Activated gamma-delta T cell treated with Interleukin-2 at 50 U/mL for 16 hours (primary cell): ENCODE measurements around the gene COL4A2.
"Not testable (repeated sequence)": the region's sequence is repeated elsewhere in the genome, so short reads cannot be mapped to it uniquely, and the experiment has no call there.

Source experiments
- DNase-seq: peaks from one replicate; pipeline ENCODE4 v3.0.0-alpha.2; 2020

Gene COL4A2

DNA sequence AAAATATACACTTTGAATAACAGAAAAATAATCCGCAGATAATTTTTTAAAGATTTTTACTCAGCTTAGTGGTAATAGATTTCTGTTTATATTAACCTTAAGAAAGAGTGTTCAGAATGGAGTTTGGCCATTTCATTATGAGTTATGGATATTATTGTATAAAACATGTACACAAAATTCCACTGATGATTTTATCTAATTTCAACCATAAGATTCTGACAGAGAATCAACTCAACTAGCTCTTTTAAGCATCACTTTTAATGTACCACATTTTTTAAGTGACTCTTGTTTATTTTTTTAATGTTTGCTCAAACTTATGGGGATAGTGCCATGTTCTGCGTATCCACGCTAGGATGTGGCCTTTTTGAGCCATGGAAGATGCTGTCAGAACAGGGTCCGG is 75.7 kb downstream of the COL4A2 start:
- DNase-seq, result no peak

DNA sequence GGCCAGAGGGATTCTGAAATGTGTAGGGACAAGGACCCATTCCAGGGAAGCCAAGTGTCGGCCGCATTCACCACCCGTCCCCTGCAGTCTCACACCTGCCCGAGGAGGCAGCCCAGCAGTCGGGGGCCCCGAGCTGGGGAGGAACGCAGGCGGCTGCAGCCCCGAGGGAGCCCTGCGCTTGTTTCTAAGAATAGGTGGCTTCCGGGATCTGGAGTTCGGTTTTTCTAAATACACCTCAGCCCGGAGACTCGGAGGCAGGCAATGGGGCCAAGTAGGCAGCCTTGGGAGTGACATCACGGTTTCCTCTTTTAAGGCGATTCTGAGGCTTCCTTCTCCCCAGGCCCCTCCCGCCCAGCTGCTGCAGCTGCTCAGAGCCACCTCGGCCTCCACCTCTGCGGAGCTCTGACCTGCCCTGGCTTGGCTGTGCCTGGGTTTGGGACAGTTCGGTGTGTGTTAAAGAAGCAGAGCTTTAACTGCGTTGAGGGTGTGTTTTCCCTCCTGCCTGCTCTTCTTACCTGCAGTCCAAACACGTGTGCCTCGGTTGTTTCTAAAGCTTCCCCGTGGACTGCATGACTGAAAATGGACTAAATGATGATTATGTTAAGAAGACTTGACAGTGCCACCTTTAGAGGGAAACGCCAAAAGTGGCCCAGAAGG is 80.5 kb downstream of the COL4A2 start:
- no peak for DNase-seq

DNA sequence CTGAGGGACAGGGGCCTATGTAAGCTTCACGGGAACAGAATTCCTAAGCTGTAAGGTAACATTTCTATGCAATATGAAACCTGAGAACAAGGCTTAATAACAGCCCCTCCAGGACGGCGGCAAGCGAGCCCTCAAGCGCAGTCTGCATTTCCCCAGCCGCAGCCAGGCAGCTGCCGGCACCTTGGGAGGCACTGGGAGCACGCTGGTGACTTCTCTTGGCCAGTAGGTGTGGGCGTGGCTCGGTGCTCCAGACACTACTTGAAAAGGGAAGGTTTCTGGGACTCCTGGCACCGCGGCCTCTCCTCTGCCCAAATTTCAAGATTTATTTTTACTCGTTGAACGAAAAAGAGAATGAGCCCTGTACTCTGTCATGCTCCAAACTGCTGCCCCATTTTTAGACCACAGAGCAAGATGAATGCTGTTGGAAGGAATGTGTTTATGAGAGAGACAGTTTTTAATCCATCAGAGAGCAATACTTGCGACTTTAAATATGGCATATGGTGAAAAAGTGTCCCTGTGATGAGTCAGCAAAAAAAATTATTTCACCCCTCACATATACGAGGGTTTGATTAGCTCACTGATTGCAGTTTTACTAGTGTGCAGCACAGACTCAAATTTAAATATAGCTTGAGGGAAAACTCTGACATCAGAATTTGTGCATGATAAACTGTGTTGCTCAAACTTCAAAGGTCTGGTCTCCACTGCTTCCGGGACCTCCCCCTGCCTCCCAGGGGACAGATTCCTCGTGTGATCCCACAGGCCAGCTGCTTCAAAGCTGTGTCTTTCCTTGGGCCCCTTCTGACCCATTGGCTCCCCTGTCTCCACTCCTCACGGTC is 81.2 kb downstream of the COL4A2 start:
- no peak for DNase-seq

DNA sequence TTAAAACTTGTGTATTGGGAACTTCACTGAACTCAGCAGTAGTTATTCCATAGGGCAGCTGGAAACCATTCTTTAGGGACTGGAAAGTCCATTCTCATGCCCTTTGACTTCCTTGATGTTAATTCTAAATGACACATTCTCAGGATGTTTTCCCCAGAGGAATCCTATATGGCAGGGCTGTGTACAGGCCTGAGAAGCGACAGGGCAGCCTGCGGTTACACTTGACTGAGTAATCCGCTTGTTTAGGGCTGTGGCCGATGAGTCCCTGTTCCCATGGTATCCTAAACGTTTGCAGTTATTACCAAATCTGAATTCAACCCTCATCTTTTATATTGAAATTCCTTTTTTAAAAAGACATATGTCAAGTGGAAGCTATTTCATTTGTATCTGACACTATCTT is 83.5 kb downstream of the COL4A2 start:
- no peak for DNase-seq

DNA sequence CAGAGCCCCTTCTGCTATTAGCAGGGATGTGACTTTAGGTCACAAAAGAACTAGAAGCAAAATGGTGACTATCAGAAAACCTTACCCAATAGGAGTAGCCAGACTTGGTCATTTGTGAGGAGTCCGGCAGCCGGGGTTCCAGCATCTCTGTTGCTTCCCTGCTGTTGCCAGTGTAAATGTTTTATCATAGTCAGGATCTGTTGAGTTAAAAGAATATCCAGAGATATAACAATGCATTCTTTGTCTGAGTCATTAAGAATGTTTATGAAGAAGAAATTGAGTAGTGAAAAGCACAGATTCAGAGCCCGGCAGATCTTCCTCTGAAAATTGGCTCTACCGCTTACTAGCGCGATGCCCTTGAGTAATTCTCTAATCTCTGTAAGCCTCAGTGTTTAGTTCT is 84.2 kb downstream of the COL4A2 start:
- no peak for DNase-seq

DNA sequence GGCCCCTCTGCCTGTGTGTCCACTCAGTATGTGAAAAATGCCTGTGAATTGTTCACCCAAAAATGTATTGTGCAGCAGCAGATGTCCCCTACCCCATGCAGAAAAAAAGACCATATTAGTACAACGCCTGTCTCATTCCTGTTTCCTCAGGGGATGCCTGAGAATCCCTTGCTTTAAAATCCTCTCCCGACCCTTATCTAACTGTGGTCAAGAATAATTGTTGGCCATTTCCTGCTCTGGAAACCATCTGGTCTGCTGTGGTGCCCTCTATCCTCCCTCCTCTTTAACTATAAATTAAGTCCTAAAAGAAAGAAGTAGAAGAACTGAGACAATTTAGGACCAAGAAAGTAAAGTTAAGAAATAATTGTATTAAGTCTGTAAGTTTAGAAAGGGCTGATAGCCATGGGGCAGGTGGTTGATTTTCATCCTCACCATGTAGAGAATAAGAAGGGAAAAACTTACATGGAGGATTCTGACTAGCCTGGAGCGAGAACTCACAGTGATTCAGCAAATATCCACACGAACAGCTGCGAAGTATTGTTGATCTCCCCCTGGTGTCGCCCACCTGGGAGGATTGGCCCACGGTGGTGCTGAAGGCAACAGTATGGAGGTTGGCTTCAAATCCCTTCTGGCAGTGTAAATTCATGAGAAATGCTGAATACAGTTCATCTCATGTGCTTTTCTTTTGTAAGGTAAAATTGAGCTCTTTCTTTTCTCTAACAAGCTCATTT is 85.6 kb downstream of the COL4A2 start:
- no peak for DNase-seq

DNA sequence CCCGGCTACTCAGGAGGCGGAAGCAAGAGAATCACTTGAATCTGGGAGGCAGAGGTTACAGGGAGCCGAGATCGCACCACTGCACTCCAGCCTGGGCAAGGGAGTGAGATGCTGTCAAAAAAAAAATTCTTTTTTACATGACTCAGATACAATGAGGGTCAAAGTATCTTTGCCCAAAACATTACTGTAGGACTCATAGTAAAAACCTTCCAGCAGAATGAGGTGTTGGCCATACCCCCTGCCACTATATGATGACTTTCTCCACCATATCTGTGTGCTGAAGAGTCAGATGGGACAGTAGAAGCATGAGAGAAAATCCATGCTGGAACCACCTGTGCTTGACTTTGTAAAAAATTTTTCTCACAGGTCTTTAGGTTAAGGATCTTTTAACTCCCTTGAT is 86.7 kb downstream of the COL4A2 start:
- DNase-seq, result no peak

DNA sequence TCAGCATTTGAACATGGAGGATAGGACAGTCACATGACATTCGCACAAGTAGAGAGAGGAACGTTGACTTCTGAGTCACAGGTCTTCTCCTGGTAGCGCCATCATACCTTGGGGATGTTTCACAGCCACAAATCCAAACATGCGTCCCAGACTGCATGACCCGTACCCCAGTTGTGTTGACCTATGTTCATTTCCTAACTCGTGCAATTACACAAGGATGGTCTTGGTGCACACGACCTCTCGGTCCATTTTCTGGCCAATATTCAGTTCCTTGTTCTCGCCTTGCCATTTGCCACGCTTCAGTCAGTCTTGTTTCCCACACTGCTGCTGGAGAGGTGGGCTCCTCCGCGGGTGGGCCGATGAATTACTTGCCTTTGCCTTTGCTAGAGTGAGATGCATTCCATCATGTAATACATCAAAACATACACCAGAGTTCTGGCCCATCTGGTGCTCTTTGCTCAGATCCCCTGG is 87.3 kb downstream of the COL4A2 start:
- DNase-seq, result no peak

DNA sequence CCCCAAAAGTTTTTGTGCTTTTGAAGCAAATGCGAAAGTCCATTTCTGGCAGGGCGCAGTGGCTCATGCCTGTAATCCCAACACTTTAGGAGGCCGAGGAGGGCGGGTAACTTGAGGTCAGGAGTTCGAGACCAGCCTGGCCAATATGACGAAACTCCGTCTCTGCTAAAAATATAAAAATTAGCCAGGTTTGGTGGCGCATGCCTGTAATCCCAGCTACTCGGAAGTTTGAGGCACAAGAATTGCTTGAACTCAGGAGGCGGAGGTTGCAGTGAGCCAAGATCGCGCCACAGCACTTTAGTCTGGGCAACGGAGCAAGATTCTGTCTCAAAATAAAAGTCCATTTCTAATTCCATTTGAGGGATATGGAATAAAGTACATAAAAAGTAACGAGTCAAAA is 88.5 kb downstream of the COL4A2 start:
- DNase-seq, result not testable (repeated sequence)

DNA sequence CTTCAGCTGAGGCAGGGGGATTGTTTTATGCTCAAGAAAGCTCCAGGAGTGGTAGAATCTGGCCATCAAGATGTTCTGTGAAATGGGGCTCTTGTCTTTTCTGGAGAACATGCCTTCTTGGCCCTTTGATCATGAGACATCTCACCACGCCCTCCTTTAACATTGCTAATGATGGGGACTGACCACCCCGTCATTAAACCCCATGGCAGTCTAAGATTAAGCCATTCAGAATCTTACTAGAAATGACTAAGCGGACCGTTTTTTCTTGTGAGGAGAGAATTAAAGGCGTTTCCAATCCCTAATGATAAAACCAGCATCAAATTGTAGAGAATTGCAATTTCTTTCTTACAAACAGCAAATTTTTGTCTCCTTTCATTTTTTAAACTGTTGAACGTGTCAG is 89.4 kb downstream of the COL4A2 start:
- no peak for DNase-seq

DNA sequence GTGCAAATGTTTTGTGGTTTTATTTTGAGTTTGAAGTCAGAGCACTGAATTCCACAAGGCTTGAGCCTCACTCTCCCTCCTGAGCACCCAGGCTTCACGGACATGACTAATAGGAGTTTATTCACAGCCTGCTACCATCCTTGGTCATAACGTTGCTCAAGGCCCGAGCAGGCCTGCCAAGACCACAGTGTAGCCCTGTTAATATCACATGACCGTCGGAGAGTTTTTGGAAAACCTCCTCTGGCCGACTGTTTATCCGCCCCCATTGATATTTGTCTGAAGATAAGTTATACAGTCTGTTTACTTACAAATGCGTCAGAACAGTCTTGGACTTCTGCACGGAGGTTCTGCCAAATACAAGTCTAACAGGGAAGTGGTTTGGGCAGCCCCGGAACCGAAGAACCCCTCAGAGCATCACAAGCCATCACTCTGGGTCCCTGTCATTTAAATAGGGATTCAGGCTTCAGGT is 89.9 kb downstream of the COL4A2 start:
- no peak for DNase-seq

DNA sequence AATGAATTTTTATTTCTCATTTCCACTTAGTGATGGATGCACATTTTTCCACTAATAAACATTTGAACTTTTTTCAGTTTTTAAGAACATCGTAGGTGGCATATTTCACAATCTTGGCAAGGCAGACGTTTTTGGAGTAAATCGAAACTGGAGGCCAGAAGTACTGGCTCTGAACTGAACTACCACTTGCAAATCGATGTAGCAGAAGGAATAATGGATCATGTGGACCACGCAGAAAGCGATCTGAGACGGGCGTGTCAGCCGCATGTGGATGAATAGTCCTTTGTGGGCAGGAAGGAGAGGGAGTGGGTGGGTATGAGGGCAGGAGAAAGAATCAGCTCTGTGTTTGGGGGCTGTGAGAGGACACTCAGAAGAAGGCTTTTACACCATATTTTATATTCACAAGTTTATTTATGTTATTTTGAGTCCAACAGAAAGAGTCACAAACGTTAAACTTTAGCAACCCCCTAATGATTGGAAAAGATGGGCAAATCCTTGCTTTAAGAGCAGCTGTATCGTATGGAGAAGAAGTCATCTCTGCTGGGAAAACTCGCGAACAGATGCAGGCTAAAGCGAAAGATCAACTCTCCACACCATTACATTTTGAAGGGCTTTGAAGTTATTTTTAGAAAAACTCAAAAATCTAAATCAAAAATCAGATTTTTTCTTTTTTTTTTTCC is 90.5 kb downstream of the COL4A2 start:
- DNase-seq, result no peak

DNA sequence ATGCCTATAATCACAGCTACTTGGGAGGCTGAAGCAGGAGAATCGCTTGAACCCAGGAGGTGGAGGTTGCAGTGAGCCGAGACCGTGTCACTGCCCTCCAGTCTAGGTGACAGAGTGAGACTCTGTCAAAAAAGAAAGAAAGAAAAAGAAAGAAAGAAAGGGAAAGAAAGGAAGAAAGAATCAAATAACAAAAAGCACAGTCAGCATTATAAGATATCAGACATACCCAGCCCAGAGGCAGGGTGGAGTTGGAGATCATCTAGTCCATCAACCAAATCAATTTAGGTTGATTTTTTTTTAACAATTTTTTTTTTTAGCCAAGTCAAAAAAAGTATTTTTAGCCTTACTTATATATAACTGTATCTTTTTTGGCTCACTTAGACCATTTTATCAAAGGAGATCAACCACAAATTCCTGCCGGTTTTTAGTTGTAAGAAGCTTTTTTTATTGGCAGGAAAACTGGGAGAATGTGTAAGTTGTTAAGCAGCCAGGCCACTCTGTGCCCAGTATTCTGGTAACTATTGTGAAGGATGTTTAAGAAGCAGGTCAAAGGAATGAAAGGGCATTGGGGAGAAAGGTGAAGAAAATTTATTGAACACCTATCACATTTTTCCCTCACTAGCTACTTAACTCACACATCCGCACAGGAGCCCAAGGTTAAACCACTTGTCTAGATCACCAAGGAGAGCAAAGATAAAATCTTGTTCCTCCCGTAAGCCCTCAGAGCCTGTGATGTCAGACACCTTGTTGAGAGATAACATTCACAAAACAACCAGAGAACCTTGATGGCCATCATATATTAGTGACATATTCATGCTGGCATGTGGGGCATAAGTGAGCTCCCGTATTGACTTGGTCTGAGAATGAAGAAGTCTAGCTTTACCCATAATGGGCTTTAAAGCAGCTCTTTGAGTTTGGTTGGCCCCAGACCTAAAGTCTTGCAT is 91.8 kb downstream of the COL4A2 start:
- no peak for DNase-seq

DNA sequence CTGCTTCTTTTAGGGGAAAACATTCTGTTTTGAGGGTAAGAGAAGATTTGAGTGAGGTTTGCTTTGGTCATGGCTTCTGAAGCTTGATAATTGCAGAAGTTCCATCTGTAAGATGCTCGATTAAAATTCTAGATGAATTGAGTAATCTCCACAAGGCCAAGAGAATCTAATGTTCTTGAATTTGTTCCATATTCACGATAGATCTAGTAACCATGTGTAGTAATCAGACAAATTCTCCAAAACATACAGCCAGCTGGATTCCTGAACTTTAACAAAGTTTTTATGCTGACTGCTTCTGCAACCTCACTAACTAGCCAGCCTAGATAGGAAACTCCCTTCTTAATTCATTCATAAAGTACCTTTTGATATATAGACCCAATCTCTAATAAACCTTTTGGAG is 92.7 kb downstream of the COL4A2 start:
- DNase-seq, result no peak

DNA sequence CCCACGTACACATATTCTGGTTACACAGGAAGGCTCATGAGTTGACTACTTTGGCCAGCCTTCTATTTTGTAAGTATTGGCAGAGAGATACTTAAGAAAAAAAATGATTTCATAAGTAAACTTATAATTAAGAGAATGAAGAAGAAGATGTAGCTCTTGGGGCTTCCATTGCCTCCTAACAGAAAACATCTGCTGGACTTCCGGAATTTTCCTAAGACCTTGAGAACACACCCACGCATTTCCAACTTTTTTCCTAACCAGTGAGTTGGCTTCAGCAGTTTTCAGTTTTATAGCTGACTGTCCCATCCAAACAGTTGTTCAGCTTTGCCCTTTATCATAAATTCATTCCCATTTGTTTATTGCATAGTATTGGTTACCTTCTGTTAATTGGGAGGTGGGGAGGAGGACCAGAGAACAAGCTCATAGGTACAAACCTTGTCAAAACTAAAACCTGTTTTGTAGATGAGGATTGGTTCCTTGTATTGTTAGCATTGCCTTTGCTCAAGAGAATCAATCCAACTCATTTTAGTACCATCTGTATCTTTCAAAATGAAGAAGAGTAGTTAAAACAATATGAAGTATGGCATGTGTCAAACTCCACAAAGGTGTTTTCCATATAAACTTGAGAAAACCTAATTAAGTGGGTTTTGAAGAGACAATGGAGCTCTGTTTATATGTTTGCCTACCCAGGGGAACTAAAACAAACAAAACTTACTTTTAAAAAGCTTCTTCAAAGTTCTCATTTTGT is 93.9 kb downstream of the COL4A2 start:
- DNase-seq, result no peak

DNA sequence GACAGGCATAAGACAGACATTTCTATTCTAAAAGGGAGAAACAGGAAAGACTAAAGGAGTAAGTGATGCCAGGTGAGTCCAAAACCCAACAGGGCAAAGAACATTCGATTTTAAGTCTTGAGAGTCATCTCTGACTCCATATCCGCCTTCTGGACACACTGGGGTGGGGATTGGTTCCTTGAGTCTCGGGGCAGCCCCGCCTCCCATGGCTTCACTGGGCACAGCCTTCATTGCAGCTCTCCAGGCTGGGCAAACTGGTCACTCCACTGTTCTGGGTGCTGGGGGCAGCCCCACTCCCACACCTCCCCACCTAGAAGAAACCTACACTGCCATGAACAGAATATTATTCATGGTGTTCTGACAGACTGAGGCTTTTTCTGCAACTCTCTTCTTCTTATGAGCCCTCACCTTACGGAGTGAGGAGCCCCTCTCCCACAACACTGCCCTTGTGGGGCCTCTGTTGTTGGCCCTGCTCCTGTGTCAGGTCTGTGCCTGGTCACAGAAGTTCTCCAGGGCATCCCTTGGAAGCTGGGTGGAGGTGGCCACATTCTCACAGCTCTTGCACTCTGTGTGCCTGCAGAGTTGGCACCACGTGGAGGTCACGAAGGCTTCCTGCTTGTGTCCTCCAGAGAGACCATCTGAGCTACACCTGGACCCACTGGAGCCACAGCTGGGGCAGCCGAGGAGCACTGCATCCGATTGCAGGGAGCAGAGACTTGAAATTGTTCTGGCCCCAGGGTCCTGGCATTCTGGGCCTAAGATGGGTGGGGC is 95.4 kb downstream of the COL4A2 start:
- DNase-seq, result no peak

DNA sequence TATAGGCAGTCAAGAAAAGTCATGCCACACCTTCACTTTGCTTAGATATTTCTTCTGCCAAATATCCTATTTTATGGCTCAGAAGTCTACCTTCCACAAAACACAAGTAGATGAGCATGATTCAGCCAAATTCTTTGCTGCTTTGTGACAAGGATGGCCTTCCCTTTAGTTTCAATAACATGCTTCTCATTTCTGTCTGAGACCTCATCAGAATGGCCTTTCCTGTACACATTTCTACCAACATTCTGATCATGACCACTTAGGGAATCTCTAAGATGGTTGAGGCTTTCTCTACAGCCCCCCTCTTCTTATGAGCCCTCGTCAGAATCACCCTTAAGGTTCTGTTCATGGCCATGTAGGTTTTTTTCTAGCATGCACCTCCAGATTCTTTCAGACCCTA is 96.2 kb downstream of the COL4A2 start:
- DNase-seq, result no peak

DNA sequence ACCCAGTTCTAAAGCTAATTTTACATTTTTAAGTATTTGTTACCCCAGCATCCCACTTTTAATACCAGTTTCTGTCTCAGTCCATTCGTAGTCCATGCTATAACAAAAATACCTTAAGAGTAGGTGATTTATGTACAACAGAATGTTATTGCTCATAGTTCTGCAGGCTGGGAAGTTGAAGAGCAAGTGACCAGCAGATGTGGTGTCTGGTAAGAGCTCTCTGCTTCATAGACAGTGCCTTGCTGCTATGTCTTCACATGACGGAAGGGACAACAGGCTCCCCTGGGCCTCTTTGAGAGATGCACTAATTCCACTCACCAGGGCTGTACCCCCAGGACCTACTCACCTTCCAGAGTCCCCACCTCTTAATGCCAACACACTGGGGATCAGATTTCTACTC is 96.6 kb downstream of the COL4A2 start:
- DNase-seq, result no peak

DNA sequence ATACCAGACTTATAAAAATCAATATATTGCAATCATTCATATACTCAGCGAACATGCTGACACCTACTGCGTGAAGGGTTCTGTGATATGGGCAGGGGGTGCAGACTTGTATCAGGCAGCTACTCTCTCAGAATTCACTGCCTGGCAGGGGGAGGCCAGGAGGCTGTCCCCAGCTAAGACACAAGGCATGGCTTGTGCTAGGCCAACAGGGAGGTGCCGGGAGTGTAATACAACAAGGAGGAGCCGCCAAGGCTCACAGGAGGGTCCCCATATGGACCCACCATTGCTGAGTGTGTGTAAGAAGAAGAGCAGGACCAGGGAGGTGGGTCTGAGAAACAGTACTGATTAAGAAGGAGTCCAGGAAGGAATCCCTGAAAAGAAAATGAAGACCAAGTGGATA is 97.2 kb downstream of the COL4A2 start:
- no peak for DNase-seq
